Loucy (cell line): Measurements from ENCODE around the gene ARHGAP26.

Experiments used
- EZH2phosphoT487 ChIP-seq: fragments of 200-600 bp; IDR thresholded peaks from 2 replicates; pipeline ENCODE4 v1.6.1; 2018; ENCODE audit warnings: antibody characterized with exemption, mild to moderate bottlenecking, moderate library complexity, borderline replicate concordance
- TF ChIP-seq, protein P1 (sequence below): fragments of 200-600 bp; sonication (generic); conservative IDR thresholded peaks from 2 replicates; pipeline ENCODE4 v1.5.1; 2014; ENCODE audit warnings: mild to moderate bottlenecking, antibody characterized with exemption, low read length

DNA sequence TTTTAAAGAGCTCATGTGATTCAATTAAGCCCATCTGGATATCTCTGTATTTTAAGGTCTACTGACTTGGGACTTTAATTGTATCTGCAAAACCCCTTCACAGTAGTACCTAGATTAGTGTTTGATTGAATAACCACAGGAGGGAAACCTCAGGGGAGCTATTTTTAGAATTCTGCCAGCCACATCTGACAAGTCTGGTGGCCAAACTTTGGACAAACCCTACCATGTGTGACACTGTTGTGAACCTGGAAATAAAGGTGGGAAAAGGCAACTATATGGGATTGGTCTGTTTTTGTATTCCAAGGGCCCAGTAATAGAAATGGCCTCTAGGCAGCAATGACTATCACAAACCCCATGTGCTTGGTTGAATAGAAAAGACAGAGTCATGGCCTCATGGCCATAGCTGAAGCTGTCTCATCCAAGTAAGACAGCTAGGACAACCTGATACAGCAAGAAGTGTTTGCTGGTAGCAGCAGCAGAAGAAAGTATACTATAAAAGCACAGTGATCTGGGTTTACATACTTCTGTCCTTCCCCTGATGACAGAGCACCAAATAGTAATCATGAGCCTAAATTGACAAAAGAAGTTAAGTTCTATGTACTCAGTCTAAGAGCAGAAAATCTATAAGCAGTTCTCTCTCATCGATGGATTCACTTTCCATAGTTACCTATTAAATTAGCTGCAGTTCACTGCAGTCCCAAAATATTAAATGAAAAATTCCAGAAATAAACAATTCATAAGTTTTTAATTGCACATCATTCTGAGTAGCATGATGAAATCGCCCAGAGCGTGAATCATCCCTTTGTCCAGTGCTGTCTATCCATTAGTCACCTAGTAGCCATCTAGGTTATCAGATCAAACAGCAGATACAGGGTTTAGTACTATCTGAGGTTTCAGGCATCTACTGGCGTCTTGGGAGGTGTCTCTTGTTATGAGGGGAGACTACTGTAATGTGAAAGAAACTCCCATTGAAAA is 189.8 kb downstream of the ARHGAP26 start:
- TF ChIP-seq, protein P1, sequence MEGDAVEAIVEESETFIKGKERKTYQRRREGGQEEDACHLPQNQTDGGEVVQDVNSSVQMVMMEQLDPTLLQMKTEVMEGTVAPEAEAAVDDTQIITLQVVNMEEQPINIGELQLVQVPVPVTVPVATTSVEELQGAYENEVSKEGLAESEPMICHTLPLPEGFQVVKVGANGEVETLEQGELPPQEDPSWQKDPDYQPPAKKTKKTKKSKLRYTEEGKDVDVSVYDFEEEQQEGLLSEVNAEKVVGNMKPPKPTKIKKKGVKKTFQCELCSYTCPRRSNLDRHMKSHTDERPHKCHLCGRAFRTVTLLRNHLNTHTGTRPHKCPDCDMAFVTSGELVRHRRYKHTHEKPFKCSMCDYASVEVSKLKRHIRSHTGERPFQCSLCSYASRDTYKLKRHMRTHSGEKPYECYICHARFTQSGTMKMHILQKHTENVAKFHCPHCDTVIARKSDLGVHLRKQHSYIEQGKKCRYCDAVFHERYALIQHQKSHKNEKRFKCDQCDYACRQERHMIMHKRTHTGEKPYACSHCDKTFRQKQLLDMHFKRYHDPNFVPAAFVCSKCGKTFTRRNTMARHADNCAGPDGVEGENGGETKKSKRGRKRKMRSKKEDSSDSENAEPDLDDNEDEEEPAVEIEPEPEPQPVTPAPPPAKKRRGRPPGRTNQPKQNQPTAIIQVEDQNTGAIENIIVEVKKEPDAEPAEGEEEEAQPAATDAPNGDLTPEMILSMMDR, result no peak
- TF ChIP-seq EZH2phosphoT487, result no peak
